Gastroesophageal sphincter (tissue), 4 donors: ENCODE results near the gene TKT. TPM values are rescaled to one million over a fixed set of nuclear protein-coding genes. Genes with fewer than 3 reads are reported as not detected.

Experiments
- ATAC-seq: fragments of 150-250 bp; one replicate; pipeline ENCODE4 v1.9.1; 2016; ENCODE audit warnings: mild to moderate bottlenecking, moderate library complexity
- H3K27ac ChIP-seq, 4 donors: fragments of 200-600 bp; sonication (generic) in 3 of 4; 1 replicate in 3 of 4; 2 replicates in 1 of 4; pipeline ENCODE4 v1.5.1; 2016 to 2019
- H3K27me3 ChIP-seq: fragments of 200-600 bp; sonication (generic); one replicate; pipeline ENCODE4 v1.5.1; 2019
- H3K36me3 ChIP-seq, 2 donors: fragments of 200-600 bp; sonication (generic); one replicate each; pipeline ENCODE4 v1.5.1; 2019; ENCODE audit warnings: control low read depth in 1 of 2
- H3K4me1 ChIP-seq, 3 donors: fragments of 200-600 bp; sonication (generic); 1 replicate in 2 of 3; 2 replicates in 1 of 3; pipeline ENCODE4 v1.5.1; 2016 to 2019; ENCODE audit warnings: control low read depth in 2 of 3
- H3K4me3 ChIP-seq, 2 donors: fragments of 200-600 bp; sonication (generic); one replicate each; pipeline ENCODE4 v1.5.1; 2019; ENCODE audit warnings: mild to moderate bottlenecking in 1 of 2, moderate library complexity in 1 of 2
- H3K9me3 ChIP-seq, 3 donors: fragments of 200-600 bp; sonication (generic); one replicate each; pipeline ENCODE4 v1.5.1; 2017 to 2019; ENCODE audit warnings: control low read depth in 2 of 3
- CTCF ChIP-seq, 4 experiments: fragments of 200-600 bp in 2 of 4; fragments of 450-650 bp in 2 of 4; sonication (generic) in 1 of 4; IDR thresholded peaks; one replicate each; pipeline ENCODE4 v1.5.1; 2017 to 2019; ENCODE audit warnings: antibody characterized with exemption in 4 of 4, mild to moderate bottlenecking in 2 of 4, moderate library complexity in 2 of 4
- EP300 ChIP-seq: sonication (generic); formaldehyde crosslinking; IDR thresholded peaks from one replicate; pipeline ENCODE4 v1.6.1; 2017; ENCODE audit warnings: antibody characterized with exemption, mild to moderate bottlenecking
- POLR2A ChIP-seq, 2 donors: fragments of 450-650 bp; IDR thresholded peaks; one replicate each; pipeline ENCODE4 v1.6.1; 2017; ENCODE audit warnings: antibody characterized with exemption in 2 of 2, mild to moderate bottlenecking in 2 of 2, moderate library complexity in 1 of 2
- POLR2AphosphoS5 ChIP-seq: sonication (generic); formaldehyde crosslinking; IDR thresholded peaks from one replicate; pipeline ENCODE4 v1.6.1; 2017; ENCODE audit warnings: antibody characterized with exemption
- WGBS, 2 donors: methylation state at CpG; one replicate each; pipeline ENCODE4 v1.1.5; 2018; ENCODE audit warnings: low coverage in 1 of 2; 5-methylcytosine and 5-hydroxymethylcytosine counted together
- total RNA-seq, 4 donors: library from RNA; depleted of rRNA; stranded (reverse); fragments of >200 nt; gene quantifications; one replicate each; pipeline ENCODE4 v1.1.0, GENCODE V29; 2016

The TKT gene
- total RNA-seq, 4 donors from 2014 or later: 218 to 386 (median 278) TPM

GRCh38 chr3:53217175-53217574 lies 38.6 kb downstream of the TKT start:
- no peak for ATAC-seq
- TF ChIP-seq POLR2A (IDR thresholded peaks at IDR 0.05): no peak
- TF ChIP-seq POLR2AphosphoS5: no peak
- TF ChIP-seq EP300: no peak
- TF ChIP-seq CTCF (IDR thresholded peaks at IDR 0.05): no peak
- Histone ChIP-seq H3K27ac (no peak overlapping the region), H3K4me3 (no peak overlapping the region), H3K9me3 (no peaks in the 10 kb centered on the region), H3K36me3 (no peaks in the 10 kb centered on the region), H3K4me1 (no peaks in the 10 kb centered on the region), H3K27me3 (no peaks in the 10 kb centered on the region)
- WGBS, 2 donors: 100% methylated on average over 1 of the region's 2 CpGs

GRCh38 chr3:53216723-53217122 lies 39.1 kb downstream of the TKT start:
- TF ChIP-seq POLR2A (IDR thresholded peaks at IDR 0.05) (no peak), CTCF (IDR thresholded peaks at IDR 0.05) (no peak), EP300 (no peak), POLR2AphosphoS5 (no peak)
- Histone ChIP-seq H3K9me3 (no peaks in the 10 kb centered on the region), H3K4me3 (no peak overlapping the region), H3K27ac (no peak overlapping the region), H3K36me3 (no peaks in the 10 kb centered on the region), H3K27me3 (no peaks in the 10 kb centered on the region), H3K4me1 (no peaks in the 10 kb centered on the region)
- 19 to 20% methylated on average over 1 to 3 of the region's 3 CpGs for WGBS, 2 donors
- no peak for ATAC-seq

GRCh38 chr3:53215816-53216215 lies 40.0 kb downstream of the TKT start:
- Histone ChIP-seq H3K36me3 (no peaks in the 10 kb centered on the region), H3K4me3 (no peak overlapping the region), H3K27me3 (no peaks in the 10 kb centered on the region), H3K27ac (no peak overlapping the region), H3K4me1 (no peaks in the 10 kb centered on the region), H3K9me3 (no peaks in the 10 kb centered on the region)
- 34 to 81% methylated on average over 2 of the region's 2 CpGs for WGBS, 2 donors
- TF ChIP-seq POLR2AphosphoS5 (no peak), EP300 (no peak), POLR2A (IDR thresholded peaks at IDR 0.05) (no peak), CTCF (IDR thresholded peaks at IDR 0.05) (no peak)
- no peak for ATAC-seq

- TF ChIP-seq POLR2A (IDR thresholded peaks at IDR 0.05) (no peak), EP300 (no peak), POLR2AphosphoS5 (no peak), CTCF (IDR thresholded peaks at IDR 0.05) (no peak)
- no peaks in the 10 kb centered on the region for H3K36me3 ChIP-seq
- WGBS, 2 donors: 80 to 89% methylated on average over 4 to 7 of the region's 7 CpGs
- no peak overlapping the region for H3K4me3 ChIP-seq
- no peaks in the 10 kb centered on the region for H3K27me3 ChIP-seq
- no peak overlapping the region for H3K27ac ChIP-seq
- H3K9me3 ChIP-seq: peaks cover 0 to 6% (median 0%) of the 10 kb centered on the region in 3 donors
- ATAC-seq: no peak
- H3K4me1 ChIP-seq: no peaks in the 10 kb centered on the region
Measured at GRCh38 chr3:53213276-53213675, 42.5 kb downstream of the TKT start.

GRCh38 chr3:53211706-53212702 lies 43.8 kb downstream of the TKT start:
- no peaks in the 10 kb centered on the region for H3K27me3 ChIP-seq
- peaks cover 0 to 6% (median 0%) of the 10 kb centered on the region in 3 donors for H3K9me3 ChIP-seq
- TF ChIP-seq POLR2A (IDR thresholded peaks at IDR 0.05) (no peak), CTCF (IDR thresholded peaks at IDR 0.05) (no peak), POLR2AphosphoS5 (no peak), EP300 (no peak)
- WGBS, 2 donors: 63 to 83% methylated on average over 7 of the region's 9 CpGs
- H3K36me3 ChIP-seq: no peaks in the 10 kb centered on the region
- H3K27ac ChIP-seq: no peak overlapping the region
- no peak overlapping the region for H3K4me3 ChIP-seq
- no peak for ATAC-seq
- no peaks in the 10 kb centered on the region for H3K4me1 ChIP-seq
